Peyer's patch (tissue), 4 donors: ENCODE data around the gene NEDD4L.

Experiments
- CTCF ChIP-seq, 6 experiments: fragments of 450-650 bp in 4 of 6; fragments of 200-600 bp in 2 of 6; sonication (generic) in 1 of 6; IDR thresholded peaks; one replicate each; pipeline ENCODE4 v1.5.1; 2017 to 2019; ENCODE audit warnings: antibody characterized with exemption in 6 of 6, mild to moderate bottlenecking in 3 of 6, moderate library complexity in 1 of 6
- POLR2A ChIP-seq, 2 donors: fragments of 450-650 bp; IDR thresholded peaks; one replicate each; pipeline ENCODE4 v1.5.1; 2017; ENCODE audit warnings: antibody characterized with exemption in 2 of 2, mild to moderate bottlenecking in 2 of 2, moderate library complexity in 2 of 2

GRCh38 chr18:58178511-58178910 is 134.5 kb downstream of the NEDD4L start:
- no peak for TF ChIP-seq CTCF (IDR thresholded peaks at IDR 0.05)
- no peak for TF ChIP-seq POLR2A (IDR thresholded peaks at IDR 0.05)
